H1 (cell line): Measurements from ENCODE around the gene ULK2. TPM values are rescaled to one million over a fixed set of nuclear protein-coding genes. Genes with fewer than 3 reads are reported as not detected.

Experiments
- CTCF ChIA-PET: fragments of 300-600 bp; sonication (Branson Sonifier 250); formaldehyde crosslinking; loops from one replicate; lab custom pipeline; 2021; ENCODE audit not compliant: partially characterized antibody; lab: Charles Lee
- POLR2A ChIA-PET: fragments of 300-600 bp; sonication (Branson Sonifier 250); formaldehyde crosslinking; loops from one replicate; lab custom pipeline; 2021; ENCODE audit warnings: inconsistent platforms; ENCODE audit not compliant: partially characterized antibody; lab: Charles Lee
- DNase-seq, 2 experiments: peaks; one replicate each; pipeline versions ENCODE4 v3.0.0 to v3.0.0-alpha.2; 2010 to 2022; ENCODE audit warnings: low spot score in 2 of 2, low read depth in 1 of 2, mixed read lengths in 1 of 2
- FAIRE-seq: peaks from 2 replicates; lab custom pipeline; 2011; peaks lifted over from hg19 to GRCh38; lab: Jason Lieb, UNC
- H2AFZ ChIP-seq: 2 replicates; pipeline ENCODE4 v1.8.1; 2012; ENCODE audit warnings: low read length, inconsistent platforms
- H2AK5ac ChIP-seq: 2 replicates; pipeline ENCODE4 v1.6.1; 2013; ENCODE audit warnings: low read depth, low read length
- H2BK120ac ChIP-seq: replicated peaks from 2 replicates; pipeline ENCODE3; 2013; ENCODE audit warnings: low read depth, low read length, inconsistent platforms
- H2BK12ac ChIP-seq: 2 replicates; pipeline ENCODE4 v1.6.1; 2013; ENCODE audit warnings: low read depth, low read length
- H2BK15ac ChIP-seq: 2 replicates; pipeline ENCODE4 v1.6.1; 2013; ENCODE audit warnings: low read length
- H2BK20ac ChIP-seq: 2 replicates; pipeline ENCODE4 v1.6.1; 2013; ENCODE audit warnings: low read length
- H2BK5ac ChIP-seq: 2 replicates; pipeline ENCODE4 v1.6.1; 2013; ENCODE audit warnings: low read depth, low read length
- H3K14ac ChIP-seq: 2 replicates; pipeline ENCODE4 v1.6.1; 2013; ENCODE audit warnings: inconsistent platforms; ENCODE audit not compliant: insufficient read length
- H3K18ac ChIP-seq: 2 replicates; pipeline ENCODE4 v1.6.1; 2013; ENCODE audit warnings: low read length; ENCODE audit errors: extremely low read depth
- H3K23ac ChIP-seq: 2 replicates; pipeline ENCODE4 v1.6.1; 2013; ENCODE audit warnings: inconsistent platforms; ENCODE audit not compliant: insufficient read length
- H3K23me2 ChIP-seq: 2 replicates; pipeline ENCODE4 v1.6.1; 2013; ENCODE audit warnings: low read depth, low read length
- H3K27ac ChIP-seq: 2 replicates; pipeline ENCODE4 v1.6.1; 2011; ENCODE audit warnings: low read depth, low read length, inconsistent platforms
- H3K27me3 ChIP-seq, 4 experiments: replicated peaks in 1 of 4; 1 replicate in 1 of 4; 2 replicates in 3 of 4; pipeline versions ENCODE4 v1.6.1 to v1.8.1; 2011 to 2013; ENCODE audit warnings: low read length in 3 of 4, mild to moderate bottlenecking in 3 of 4, inconsistent platforms in 2 of 4, mixed read lengths in 2 of 4, moderate library complexity in 1 of 4; ENCODE audit not compliant: control insufficient read depth in 3 of 4, insufficient read depth in 3 of 4; ENCODE audit errors: extremely low read depth in 1 of 4
- H3K36me3 ChIP-seq, 4 experiments: 2 replicates each; pipeline versions ENCODE4 v1.6.1 to v1.8.1; 2011 to 2013; ENCODE audit warnings: mild to moderate bottlenecking in 4 of 4, low read length in 3 of 4, moderate library complexity in 2 of 4, control low read depth in 1 of 4, inconsistent platforms in 1 of 4; ENCODE audit not compliant: insufficient read depth in 4 of 4, control insufficient read depth in 2 of 4
- H3K4ac ChIP-seq: replicated peaks from 2 replicates; pipeline ENCODE3; 2013; ENCODE audit warnings: low read length, low read depth, mixed read lengths, inconsistent platforms; ENCODE audit not compliant: insufficient read length
- H3K4me1 ChIP-seq, 4 experiments: replicated peaks in 1 of 4; 1 replicate in 1 of 4; 2 replicates in 3 of 4; pipeline versions ENCODE4 v1.6.1 to v1.8.1; 2011 to 2013; ENCODE audit warnings: low read length in 3 of 4, inconsistent platforms in 2 of 4, mixed read lengths in 1 of 4; ENCODE audit not compliant: insufficient read depth in 4 of 4, control insufficient read depth in 3 of 4
- H3K4me2 ChIP-seq, 2 experiments: 2 replicates each; pipeline versions ENCODE4 v1.6.1 to v1.8.1; 2011 to 2013; ENCODE audit warnings: low read depth in 2 of 2, low read length in 2 of 2, control low read depth in 1 of 2, inconsistent platforms in 1 of 2, mild to moderate bottlenecking in 1 of 2; ENCODE audit not compliant: insufficient read depth in 1 of 2
- H3K4me3 ChIP-seq, 4 experiments: fragments of 200-600, 300-600 bp in 1 of 4; sonication (generic), shearing (Covaris generic), sonication (Bioruptor Twin) in 1 of 4; 2 replicates each; pipeline versions ENCODE4 v1.5.1 to v1.8.1; 2011 to 2016; ENCODE audit warnings: low read length in 4 of 4, low read depth in 3 of 4, control low read depth in 2 of 4, inconsistent platforms in 2 of 4, mild to moderate bottlenecking in 2 of 4, mixed read lengths in 1 of 4, moderate library complexity in 1 of 4; ENCODE audit not compliant: insufficient read depth in 2 of 4; ENCODE audit errors: extremely low read depth in 1 of 4
- H3K56ac ChIP-seq: replicated peaks from 2 replicates; pipeline ENCODE3; 2013; ENCODE audit warnings: low read depth, mild to moderate bottlenecking, mixed read lengths, low read length, inconsistent platforms; ENCODE audit not compliant: insufficient read length
- H3K79me1 ChIP-seq: 2 replicates; pipeline ENCODE4 v1.6.1; 2013; ENCODE audit warnings: low read depth, low read length, control low read depth
- H3K79me2 ChIP-seq, 2 experiments: 2 replicates each; pipeline versions ENCODE4 v1.6.1 to v1.8.1; 2012 to 2013; ENCODE audit warnings: low read length in 2 of 2, mild to moderate bottlenecking in 2 of 2, inconsistent platforms in 1 of 2; ENCODE audit not compliant: insufficient read depth in 2 of 2, control insufficient read depth in 1 of 2
- H3K9ac ChIP-seq, 4 experiments: replicated peaks in 1 of 4; 1 replicate in 1 of 4; 2 replicates in 3 of 4; pipeline versions ENCODE4 v1.6.1 to v1.8.1; 2011 to 2013; ENCODE audit warnings: low read depth in 3 of 4, low read length in 3 of 4, control low read depth in 2 of 4, mild to moderate bottlenecking in 2 of 4, moderate library complexity in 2 of 4, inconsistent platforms in 1 of 4; ENCODE audit errors: extremely low read depth in 1 of 4
- H3K9me3 ChIP-seq, 2 experiments: 2 replicates each; pipeline versions ENCODE4 v1.6.1 to v1.8.1; 2012 to 2013; ENCODE audit warnings: mild to moderate bottlenecking in 2 of 2, moderate library complexity in 2 of 2, control low read depth in 1 of 2, inconsistent platforms in 1 of 2, low read depth in 1 of 2, low read length in 1 of 2, mixed read lengths in 1 of 2; ENCODE audit not compliant: insufficient read depth in 2 of 2
- H4K20me1 ChIP-seq, 2 experiments: replicated peaks in 1 of 2; 2 replicates each; pipeline versions ENCODE3 to v1.8.1; 2011 to 2013; ENCODE audit warnings: inconsistent platforms in 2 of 2, low read length in 2 of 2, mild to moderate bottlenecking in 1 of 2; ENCODE audit not compliant: insufficient read depth in 2 of 2, control insufficient read depth in 1 of 2
- H4K5ac ChIP-seq: 2 replicates; pipeline ENCODE4 v1.6.1; 2013; ENCODE audit warnings: low read length, low read depth, mixed read lengths, inconsistent platforms; ENCODE audit not compliant: insufficient read length
- H4K8ac ChIP-seq: 2 replicates; pipeline ENCODE4 v1.8.0; 2013; ENCODE audit warnings: mild to moderate bottlenecking, moderate library complexity, low read length, inconsistent platforms; ENCODE audit not compliant: insufficient read depth; ENCODE audit errors: extremely low read depth
- H4K91ac ChIP-seq: replicated peaks from 2 replicates; pipeline ENCODE3; 2013; ENCODE audit warnings: low read length, mixed read lengths, inconsistent platforms; ENCODE audit not compliant: insufficient read length
- ATF3 ChIP-seq: IDR thresholded peaks from 2 replicates; pipeline ENCODE4 v1.6.1; 2011; ENCODE audit warnings: low read depth, mild to moderate bottlenecking, low read length; ENCODE audit not compliant: insufficient read depth
- E2F6 ChIP-seq: IDR thresholded peaks from 2 replicates; pipeline ENCODE4 v1.6.1; 2012; ENCODE audit warnings: inconsistent platforms
- WGBS, 2 experiments: shearing (Covaris generic) in 1 of 2; methylation state at CpG; one replicate each; pipeline versions ENCODE4 v1.1.6 to v1.1.7; 2013 to 2015; ENCODE audit warnings: low lambda C conversion rate in 2 of 2, mixed read lengths in 2 of 2, inconsistent platforms in 1 of 2, low coverage in 1 of 2, missing lambda C conversion rate in 1 of 2; ENCODE audit not compliant: insufficient replicate concordance in 2 of 2, insufficient coverage in 1 of 2, insufficient read length in 1 of 2; ENCODE audit errors: extremely low coverage in 1 of 2, missing lambda C conversion rate in 1 of 2; 5-methylcytosine and 5-hydroxymethylcytosine counted together
- polyA plus RNA-seq, 7 experiments: library from polyadenylated mRNA; depleted of rRNA in 3 of 7; stranded (reverse) in 5 of 7; unstranded in 2 of 7; fragments of >200 nt in 5 of 7; fragments of 200-250 nt in 2 of 7; gene quantifications; 1 replicate in 5 of 7; 2 replicates in 1 of 7; 4 replicates in 1 of 7; pipeline versions ENCODE4 v1.2.1 to v1.2.3, GENCODE V29; 2011 to 2013; ENCODE audit warnings: missing spikeins in 2 of 7, mixed read lengths in 2 of 7
- total RNA-seq: library from RNA; stranded (reverse); fragmentation: NEBNext Ultra II Directional; extraction: Animal tissue kit (Norgen Biotek cat#: 25700); gene quantifications from 2 replicates; pipeline ENCODE4 v1.2.1, GENCODE V29; 2021

The ULK2 gene
- total and polyA plus RNA-seq, 2 of the 8 experiments (the other 6 are each of a cell fraction or from before 2014, with no cell fraction given): 5.3 to 9.8 TPM

GRCh38 chr17:19748807-19749193, 118.9 kb downstream of the ULK2 start:
- no peaks in the 10 kb centered on the region for H3K9me3 ChIP-seq
- TF ChIP-seq E2F6: peak; percentile 24; the same call in 1 of the 2 replicates
- no peak for TF ChIP-seq ATF3
- TF ChIP-seq, all 59 proteins: peak for 1
- ChIA-PET POLR2A (no interaction called here), CTCF (interaction anchor here (0.8 to 3.3 kb wide), 5 partner anchors 11 to 211 kb away, joined by 3 to 14 read pairs (median 8); no protein-coding TSS in a partner anchor)
- no peak overlapping the region for H3K4me3 ChIP-seq
- H3K9ac ChIP-seq: no peak overlapping the region
- H4K20me1 ChIP-seq: no peaks in the 10 kb centered on the region
- H3K23ac ChIP-seq: no peak overlapping the region
- DNase-seq (no peak), FAIRE-seq (no peak)
- H2AK5ac ChIP-seq: no peak overlapping the region
- no peak overlapping the region for H2BK120ac ChIP-seq
- H4K91ac ChIP-seq: no peak overlapping the region
- H3K23me2 ChIP-seq: peaks cover 4% of the 10 kb centered on the region; the same call in 1 of the 2 replicates
- no peak overlapping the region for H4K8ac ChIP-seq
- H3K36me3 ChIP-seq: no peaks in the 10 kb centered on the region
- H3K4me2 ChIP-seq: no peak overlapping the region
- no peak overlapping the region for H3K18ac ChIP-seq
- H3K14ac ChIP-seq: no peak overlapping the region
- H4K5ac ChIP-seq: no peak overlapping the region
- no peak overlapping the region for H2BK5ac ChIP-seq
- H3K4ac ChIP-seq: no peak overlapping the region
- H3K79me1 ChIP-seq: no peaks in the 10 kb centered on the region
- no peak overlapping the region for H3K56ac ChIP-seq
- H2BK15ac ChIP-seq: no peak overlapping the region
- H2BK20ac ChIP-seq: no peak overlapping the region
- no peak overlapping the region for H2BK12ac ChIP-seq
- peaks cover 0 to 9% (median 5%) of the 10 kb centered on the region in 4 experiments; a peak in 5 of 7 replicates for H3K4me1 ChIP-seq
- WGBS, 2 experiments: 82% methylated on average over 11 of the region's 13 CpGs; no CpG with 5 or more reads in 1 of the 2 experiments
- no peak overlapping the region for H3K27ac ChIP-seq
- peak overlapping the region; percentile 5; the same call in 1 of the 2 replicates for H2AFZ ChIP-seq
- no peaks in the 10 kb centered on the region for H3K79me2 ChIP-seq
- H3K27me3 ChIP-seq: peaks cover 0 to 6% (median 1%) of the 10 kb centered on the region in 4 experiments; a peak in 4 of 7 replicates
